NCI-H748 treated with DMSO at 0.1 percent for 48 hours (cell line): Measurements from ENCODE around the gene P2RX1.
"Not testable (repeated sequence)": the region's sequence is repeated elsewhere in the genome, so short reads cannot be mapped to it uniquely, and the experiment has no call there.

ENCODE experiments used
- DNase-seq: peaks from one replicate; lab custom pipeline; 2025; lab: John Stamatoyannopoulos, UW

Gene P2RX1

GRCh38 chr17:3857261-3858105, 58.8 kb downstream of the P2RX1 start:
- DNase-seq, result no peak

GRCh38 chr17:3854204-3854603, 62.1 kb downstream of the P2RX1 start:
- DNase-seq, result not testable (repeated sequence)

GRCh38 chr17:3852561-3852960, 63.7 kb downstream of the P2RX1 start:
- no peak for DNase-seq

GRCh38 chr17:3851461-3852100, 64.7 kb downstream of the P2RX1 start:
- DNase-seq, result no peak

GRCh38 chr17:3848229-3848835, 67.9 kb downstream of the P2RX1 start:
- DNase-seq, result no peak

- no peak for DNase-seq
Observed at GRCh38 chr17:3847165-3847670, 69.0 kb downstream of the P2RX1 start.
